MM.1S (cell line): ENCODE data around the gene HABP2.

Experiments used
- EZH2 ChIP-seq: fragments of 300-600 bp; sonication (generic); optimal IDR thresholded peaks from 2 replicates; pipeline ENCODE3; 2017; ENCODE audit warnings: low read depth, mild to moderate bottlenecking, antibody characterized with exemption, low read length, mixed read lengths
- TF ChIP-seq, protein P1 (sequence below): fragments of 300-600 bp; sonication (generic); IDR thresholded peaks from 2 replicates; pipeline ENCODE4 v1.5.1; 2016; ENCODE audit warnings: antibody characterized with exemption, low read length, mixed read lengths

DNA sequence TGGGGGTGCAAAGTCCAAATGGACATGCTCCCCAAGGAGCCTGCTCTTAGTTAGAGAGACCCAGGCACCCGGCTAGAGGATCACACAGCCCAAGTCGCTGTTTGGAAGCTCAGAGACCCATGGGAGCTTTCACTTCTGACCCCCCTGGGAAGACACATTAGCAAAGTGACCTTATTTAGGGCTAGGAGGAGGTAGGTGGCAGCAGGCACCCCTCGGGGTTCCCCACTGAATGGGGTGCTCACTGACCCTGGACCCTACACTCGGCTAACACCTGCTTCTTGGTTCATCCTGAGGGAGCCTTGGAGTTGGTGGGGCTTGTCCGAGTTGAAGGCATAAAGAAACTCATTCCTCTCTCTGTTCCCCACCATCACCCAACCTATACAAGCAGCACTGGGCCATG, 27.1 kb upstream of the HABP2 start:
- TF ChIP-seq, protein P1, sequence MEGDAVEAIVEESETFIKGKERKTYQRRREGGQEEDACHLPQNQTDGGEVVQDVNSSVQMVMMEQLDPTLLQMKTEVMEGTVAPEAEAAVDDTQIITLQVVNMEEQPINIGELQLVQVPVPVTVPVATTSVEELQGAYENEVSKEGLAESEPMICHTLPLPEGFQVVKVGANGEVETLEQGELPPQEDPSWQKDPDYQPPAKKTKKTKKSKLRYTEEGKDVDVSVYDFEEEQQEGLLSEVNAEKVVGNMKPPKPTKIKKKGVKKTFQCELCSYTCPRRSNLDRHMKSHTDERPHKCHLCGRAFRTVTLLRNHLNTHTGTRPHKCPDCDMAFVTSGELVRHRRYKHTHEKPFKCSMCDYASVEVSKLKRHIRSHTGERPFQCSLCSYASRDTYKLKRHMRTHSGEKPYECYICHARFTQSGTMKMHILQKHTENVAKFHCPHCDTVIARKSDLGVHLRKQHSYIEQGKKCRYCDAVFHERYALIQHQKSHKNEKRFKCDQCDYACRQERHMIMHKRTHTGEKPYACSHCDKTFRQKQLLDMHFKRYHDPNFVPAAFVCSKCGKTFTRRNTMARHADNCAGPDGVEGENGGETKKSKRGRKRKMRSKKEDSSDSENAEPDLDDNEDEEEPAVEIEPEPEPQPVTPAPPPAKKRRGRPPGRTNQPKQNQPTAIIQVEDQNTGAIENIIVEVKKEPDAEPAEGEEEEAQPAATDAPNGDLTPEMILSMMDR: no peak
- no peak for TF ChIP-seq EZH2
